Lung (tissue), 12 donors: ENCODE data around the gene CLCF1. TPM values are rescaled to one million over a fixed set of nuclear protein-coding genes. Genes with fewer than 3 reads are reported as not detected.

ENCODE experiments used
- ATAC-seq: fragments of 200-7000 bp; cut with Tn5 transposase; one replicate; pipeline ENCODE4 v1.9.1; 2020; ENCODE audit warnings: moderate number of reproducible peaks; ENCODE audit not compliant: insufficient read depth, low FRiP score
- DNase-seq, 3 donors: peaks; one replicate each; pipeline ENCODE4 v3.0.0-alpha.2; 2013 to 2017
- H3K27ac ChIP-seq, 2 donors: one replicate each; pipeline ENCODE4 v1.5.1; 2013; ENCODE audit warnings: mild to moderate bottlenecking in 2 of 2, moderate library complexity in 2 of 2, control low read depth in 1 of 2, inconsistent platforms in 1 of 2, low read depth in 1 of 2, low read length in 1 of 2
- H3K27me3 ChIP-seq, 3 donors: one replicate each; pipeline ENCODE4 v1.5.1; 2013; ENCODE audit warnings: low read length in 2 of 3; ENCODE audit not compliant: control insufficient read depth in 3 of 3, insufficient read depth in 3 of 3
- H3K36me3 ChIP-seq, 4 donors: one replicate each; pipeline ENCODE4 v1.5.1; 2013; ENCODE audit warnings: low read length in 4 of 4, mild to moderate bottlenecking in 1 of 4, moderate library complexity in 1 of 4; ENCODE audit not compliant: control insufficient read depth in 4 of 4, insufficient read depth in 4 of 4
- H3K4me1 ChIP-seq, 5 donors: one replicate each; pipeline ENCODE4 v1.5.1; 2013; ENCODE audit warnings: low read length in 5 of 5, mild to moderate bottlenecking in 2 of 5, moderate library complexity in 1 of 5; ENCODE audit not compliant: control insufficient read depth in 5 of 5, insufficient read depth in 5 of 5
- H3K4me3 ChIP-seq: one replicate; pipeline ENCODE4 v1.5.1; 2013; ENCODE audit warnings: mild to moderate bottlenecking, control low read depth, moderate library complexity
- H3K9ac ChIP-seq, 2 donors: one replicate each; pipeline ENCODE4 v1.5.1; 2013; ENCODE audit warnings: low read length in 2 of 2, control low read depth in 1 of 2; ENCODE audit not compliant: insufficient read depth in 1 of 2
- H3K9me3 ChIP-seq, 4 donors: one replicate each; pipeline ENCODE4 v1.5.1; 2013; ENCODE audit warnings: low read length in 3 of 4, mild to moderate bottlenecking in 1 of 4, moderate library complexity in 1 of 4; ENCODE audit not compliant: control insufficient read depth in 4 of 4, insufficient read depth in 3 of 4
- CTCF ChIP-seq: IDR thresholded peaks from 2 replicates; pipeline ENCODE4 v1.5.1; 2012; ENCODE audit warnings: mild to moderate bottlenecking; ENCODE audit errors: control extremely low read depth, extremely low read depth
- WGBS, 2 donors: extraction: QIAGEN DNeasy Blood & Tissue Kit; methylation state at CpG; one replicate each; pipeline ENCODE4 v1.1.7; 2013; 5-methylcytosine and 5-hydroxymethylcytosine counted together
- polyA plus RNA-seq, 2 donors: library from polyadenylated mRNA; stranded (reverse); fragments of 200-250 nt; gene quantifications; one replicate each; pipeline ENCODE4 v1.2.1, GENCODE V29; 2013
- total RNA-seq, 2 donors: library from RNA; depleted of rRNA in 1 of 2; stranded (reverse); fragments of >200 nt in 1 of 2; gene quantifications; one replicate each; pipeline ENCODE4 v1.2.1, GENCODE V29; 2014 to 2021
- donor health status: control.
- donor health status: control.
- donor health status: Bipolar disorder and iron deficiency.
- donor health status: healthy.
- donor health status: DM: yes; HTN: yes; CAD: no.

CLCF1 gene
- total and polyA plus RNA-seq, 4 donors, result 3.5 to 10.0 (median 8.7) TPM

DNA sequence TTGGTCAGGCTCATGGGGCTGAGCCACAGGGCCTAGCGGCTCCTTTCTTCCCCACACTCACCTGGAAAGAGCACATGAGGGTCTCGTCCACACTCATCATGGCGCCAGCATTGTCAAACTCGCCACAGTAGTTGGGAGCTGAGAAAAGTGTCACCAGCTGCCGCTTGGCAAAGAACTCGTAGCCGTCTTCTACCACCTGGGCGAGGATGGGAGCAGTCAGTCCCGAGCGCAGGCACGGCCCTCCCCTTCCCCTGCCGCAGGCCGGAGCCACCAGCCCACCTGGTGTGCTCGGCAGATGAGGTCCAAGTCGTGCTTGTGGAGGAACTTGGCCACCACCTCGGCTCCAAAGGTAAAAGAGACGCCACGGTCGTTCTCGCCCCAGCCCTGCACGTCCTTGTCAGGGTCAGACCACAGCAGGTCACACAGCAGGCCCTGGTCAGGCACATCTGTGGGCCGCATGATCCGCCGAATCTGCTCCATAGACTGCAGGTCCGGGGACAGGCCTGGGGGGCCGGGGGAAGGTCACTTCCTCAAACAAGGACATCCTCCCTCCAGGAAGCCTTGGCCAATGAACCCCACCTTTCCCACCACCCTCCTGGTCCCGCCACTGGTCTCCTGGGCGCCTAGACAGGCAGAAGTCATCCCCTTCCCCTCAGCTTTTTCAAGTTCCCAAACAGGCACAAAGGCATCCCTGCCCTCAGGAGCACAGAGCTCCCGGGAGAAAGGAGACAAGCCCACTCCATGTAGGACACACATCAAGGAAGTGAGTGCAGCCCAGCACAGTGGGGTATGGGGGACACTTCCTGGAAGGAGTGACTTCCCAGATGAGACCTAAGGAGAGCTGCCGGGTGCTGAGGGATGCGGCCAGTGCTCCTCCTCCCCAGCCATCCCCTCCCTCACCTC is 25.5 kb upstream of the CLCF1 start:
- DNase-seq (no peak), ATAC-seq (no peak)
- Histone ChIP-seq H3K4me1 (peaks cover 2 to 34% (median 9%) of the 10 kb centered on the region in 5 donors), H3K9ac (no peak overlapping the region), H3K27ac (no peak overlapping the region), H3K36me3 (peaks cover 6 to 38% (median 25%) of the 10 kb centered on the region in 4 donors), H3K27me3 (no peaks in the 10 kb centered on the region), H3K9me3 (no peaks in the 10 kb centered on the region), H3K4me3 (no peak overlapping the region)
- WGBS, 2 donors, result 87 to 88% methylated on average over 31 of the region's 31 CpGs
- no peak for TF ChIP-seq CTCF

- WGBS, 2 donors, result 86 to 88% methylated on average over 24 of the region's 24 CpGs
- no peak overlapping the region for H3K4me3 ChIP-seq
- H3K4me1 ChIP-seq, result peaks cover 2 to 26% (median 9%) of the 10 kb centered on the region in 5 donors
- no peak for TF ChIP-seq CTCF
- DNase-seq (no peak), ATAC-seq (no peak)
- H3K27ac ChIP-seq, result no peak overlapping the region
- no peak overlapping the region for H3K9ac ChIP-seq
- H3K27me3 ChIP-seq, result no peaks in the 10 kb centered on the region
- peaks cover 6 to 40% (median 25%) of the 10 kb centered on the region in 4 donors for H3K36me3 ChIP-seq
- no peaks in the 10 kb centered on the region for H3K9me3 ChIP-seq
Observed at GRCh38 chr11:67397986-67398660, 24.7 kb upstream of the CLCF1 start.

GRCh38 chr11:67397536-67397935 is 24.1 kb upstream of the CLCF1 start:
- no peaks in the 10 kb centered on the region for H3K27me3 ChIP-seq
- 83 to 87% methylated on average over 6 of the region's 6 CpGs for WGBS, 2 donors
- H3K4me1 ChIP-seq, result peaks cover 3 to 29% (median 11%) of the 10 kb centered on the region in 5 donors
- no peak overlapping the region for H3K9ac ChIP-seq
- no peaks in the 10 kb centered on the region for H3K9me3 ChIP-seq
- H3K4me3 ChIP-seq, result no peak overlapping the region
- ATAC-seq (no peak), DNase-seq (no peak)
- TF ChIP-seq CTCF, result no peak
- H3K27ac ChIP-seq, result no peak overlapping the region
- peaks cover 6 to 40% (median 25%) of the 10 kb centered on the region in 4 donors for H3K36me3 ChIP-seq
